KMS-11 (cell line): Measurements from ENCODE around the gene GPER1.

Source experiments
- H2AFZ ChIP-seq: fragments of 200-600 bp; sonication (generic); 2 replicates; pipeline ENCODE4 v1.6.1; 2016; ENCODE audit warnings: antibody characterized with exemption, mixed run types, low read depth
- H3K27ac ChIP-seq: fragments of 200-600 bp; sonication (generic); 2 replicates; pipeline ENCODE4 v1.6.1; 2016; ENCODE audit warnings: mild to moderate bottlenecking, mixed run types
- H3K27me3 ChIP-seq: fragments of 200-600 bp; sonication (generic); 2 replicates; pipeline ENCODE4 v1.6.1; 2017; ENCODE audit warnings: mild to moderate bottlenecking, low read depth, mixed run types, moderate library complexity; ENCODE audit not compliant: insufficient read depth
- H3K36me3 ChIP-seq: fragments of 200-600 bp; sonication (generic); 2 replicates; pipeline ENCODE4 v1.6.1; 2017; ENCODE audit warnings: mild to moderate bottlenecking, mixed run types; ENCODE audit not compliant: insufficient read depth
- H3K4me1 ChIP-seq: fragments of 200-600 bp; sonication (generic); 2 replicates; pipeline ENCODE4 v1.6.1; 2016; ENCODE audit warnings: mild to moderate bottlenecking, low read depth, mixed run types; ENCODE audit not compliant: poor library complexity, severe bottlenecking
- H3K4me2 ChIP-seq: fragments of 200-600 bp; sonication (generic); 2 replicates; pipeline ENCODE4 v1.7.0; 2016; ENCODE audit warnings: mild to moderate bottlenecking, mixed run types
- H3K4me3 ChIP-seq: fragments of 200-600 bp; sonication (generic); IDR thresholded peaks from 2 replicates; pipeline ENCODE4 v1.6.1; 2017; ENCODE audit warnings: low read depth, low read length, mixed read lengths; ENCODE audit not compliant: insufficient read depth
- H3K79me2 ChIP-seq: fragments of 200-600 bp; sonication (generic); 2 replicates; pipeline ENCODE4 v1.6.1; 2016; ENCODE audit warnings: low read depth, mixed run types; ENCODE audit not compliant: insufficient read depth
- H3K9ac ChIP-seq: fragments of 200-600 bp; sonication (generic); 2 replicates; pipeline ENCODE4 v1.6.1; 2016; ENCODE audit warnings: mild to moderate bottlenecking, mixed run types
- H4K20me1 ChIP-seq: fragments of 200-600 bp; sonication (generic); 2 replicates; pipeline ENCODE4 v1.6.1; 2016; ENCODE audit warnings: mild to moderate bottlenecking, mixed run types; ENCODE audit not compliant: insufficient read depth
- CTCF ChIP-seq: fragments of 200-600 bp; sonication (generic); conservative IDR thresholded peaks from 2 replicates; pipeline ENCODE4 v1.6.1; 2017; ENCODE audit warnings: low read depth, mild to moderate bottlenecking, antibody characterized with exemption, low read length, moderate library complexity, mixed read lengths

Gene GPER1

GRCh38 chr7:1122832-1123501 is 35.1 kb downstream of the GPER1 start:
- H3K27ac ChIP-seq: no peak overlapping the region
- H3K4me2 ChIP-seq: no peak overlapping the region
- H3K4me3 ChIP-seq: no peak overlapping the region
- H3K9ac ChIP-seq: no peak overlapping the region
- no peaks in the 10 kb centered on the region for H3K36me3 ChIP-seq
- no peaks in the 10 kb centered on the region for H3K4me1 ChIP-seq
- no peak for TF ChIP-seq CTCF
- no peaks in the 10 kb centered on the region for H3K27me3 ChIP-seq
- H2AFZ ChIP-seq: no peak overlapping the region
- no peaks in the 10 kb centered on the region for H4K20me1 ChIP-seq
- H3K79me2 ChIP-seq: no peaks in the 10 kb centered on the region

DNA sequence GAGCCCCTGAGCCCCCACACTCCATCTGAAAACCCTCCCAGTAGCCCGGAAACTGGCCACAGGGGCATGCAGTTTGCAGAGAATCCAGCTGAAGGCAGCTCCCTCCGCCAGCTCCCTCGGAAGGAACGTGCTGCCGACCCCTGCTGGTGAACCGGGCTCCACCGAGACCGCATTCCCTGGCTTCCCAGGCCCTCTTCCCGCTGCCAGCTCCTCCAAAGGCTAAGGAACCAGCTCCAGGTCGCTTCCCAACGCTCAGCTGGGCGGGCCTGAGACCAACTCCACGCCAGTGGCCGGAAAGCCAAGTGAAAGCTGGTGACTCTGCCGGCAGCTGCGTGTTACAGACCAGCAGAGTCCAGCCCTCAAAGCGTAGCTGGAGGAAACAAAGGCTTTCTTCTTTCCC is 35.8 kb downstream of the GPER1 start:
- no peaks in the 10 kb centered on the region for H3K4me1 ChIP-seq
- H3K4me2 ChIP-seq: no peak overlapping the region
- no peak for TF ChIP-seq CTCF
- H3K36me3 ChIP-seq: no peaks in the 10 kb centered on the region
- H3K27me3 ChIP-seq: no peaks in the 10 kb centered on the region
- H3K27ac ChIP-seq: no peak overlapping the region
- no peak overlapping the region for H2AFZ ChIP-seq
- no peak overlapping the region for H3K4me3 ChIP-seq
- H3K9ac ChIP-seq: no peak overlapping the region
- no peaks in the 10 kb centered on the region for H4K20me1 ChIP-seq
- H3K79me2 ChIP-seq: no peaks in the 10 kb centered on the region

DNA sequence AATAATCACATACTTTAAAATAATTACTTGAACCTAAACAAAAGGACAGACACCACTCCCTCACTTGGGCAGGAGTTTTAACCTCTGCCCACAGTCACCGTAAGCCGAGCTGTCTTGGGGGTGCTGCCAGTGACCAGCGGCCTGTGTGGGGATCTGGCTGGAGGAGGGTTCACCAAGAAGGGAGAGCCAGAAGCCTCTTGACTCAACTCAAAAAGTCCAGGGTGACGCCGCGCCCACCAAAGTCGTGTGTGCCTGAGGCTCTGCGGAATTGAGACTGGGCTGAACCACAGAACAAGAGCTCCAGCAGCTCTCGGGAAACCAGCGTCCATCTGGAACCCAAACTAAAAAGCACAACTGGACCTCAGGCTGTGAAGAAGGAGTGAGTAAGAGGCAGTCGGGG is 36.3 kb downstream of the GPER1 start:
- no peaks in the 10 kb centered on the region for H3K79me2 ChIP-seq
- H3K27ac ChIP-seq: no peak overlapping the region
- no peaks in the 10 kb centered on the region for H4K20me1 ChIP-seq
- H3K4me1 ChIP-seq: no peaks in the 10 kb centered on the region
- no peak for TF ChIP-seq CTCF
- no peak overlapping the region for H3K4me3 ChIP-seq
- no peaks in the 10 kb centered on the region for H3K36me3 ChIP-seq
- H3K4me2 ChIP-seq: no peak overlapping the region
- no peak overlapping the region for H3K9ac ChIP-seq
- no peak overlapping the region for H2AFZ ChIP-seq
- no peaks in the 10 kb centered on the region for H3K27me3 ChIP-seq

DNA sequence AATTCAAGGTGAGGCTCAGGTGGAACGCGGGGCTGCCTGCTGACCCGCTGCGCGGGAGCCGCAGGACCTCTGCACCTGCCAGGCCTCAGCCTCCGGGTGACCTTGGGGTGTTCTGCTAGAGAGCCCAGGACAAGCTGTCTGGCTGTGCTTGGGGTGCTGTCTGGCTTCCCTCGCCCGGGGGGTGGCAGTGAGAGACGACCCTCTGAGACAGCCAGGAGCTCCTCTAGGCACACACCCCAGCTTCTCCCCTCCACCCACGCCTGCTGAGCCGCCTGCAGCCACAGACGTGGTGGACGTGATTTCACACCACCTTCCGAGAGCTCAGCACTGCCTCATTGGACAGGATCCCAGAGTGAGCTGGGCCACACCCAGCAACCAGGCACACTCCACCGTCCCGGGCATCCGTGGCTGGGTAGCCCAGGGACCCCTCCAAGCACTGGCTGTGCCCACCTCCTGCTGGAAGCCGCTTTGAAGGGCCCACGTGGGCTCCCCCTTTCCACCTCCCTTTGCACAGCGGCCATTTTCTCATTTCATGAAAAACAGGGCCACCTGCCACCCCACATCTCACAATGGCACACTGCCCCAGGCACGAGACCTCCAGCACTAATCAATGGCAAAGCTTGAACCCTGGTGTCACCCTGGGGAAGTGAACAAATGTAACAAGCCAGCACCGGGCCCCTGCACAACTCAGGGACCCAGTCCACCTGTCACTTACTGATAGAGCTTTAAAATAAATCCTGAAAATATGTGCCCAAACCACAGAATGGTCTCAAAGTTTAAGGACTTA is 37.1 kb downstream of the GPER1 start:
- Histone ChIP-seq H3K9ac (no peak overlapping the region), H2AFZ (no peak overlapping the region), H3K4me2 (no peak overlapping the region), H3K27me3 (no peaks in the 10 kb centered on the region), H3K4me3 (no peak overlapping the region), H3K27ac (no peak overlapping the region), H3K36me3 (no peaks in the 10 kb centered on the region), H3K4me1 (no peaks in the 10 kb centered on the region), H4K20me1 (no peaks in the 10 kb centered on the region), H3K79me2 (no peaks in the 10 kb centered on the region)
- TF ChIP-seq CTCF: no peak
